ENCODE results near the gene KRTCAP2.

DNA sequence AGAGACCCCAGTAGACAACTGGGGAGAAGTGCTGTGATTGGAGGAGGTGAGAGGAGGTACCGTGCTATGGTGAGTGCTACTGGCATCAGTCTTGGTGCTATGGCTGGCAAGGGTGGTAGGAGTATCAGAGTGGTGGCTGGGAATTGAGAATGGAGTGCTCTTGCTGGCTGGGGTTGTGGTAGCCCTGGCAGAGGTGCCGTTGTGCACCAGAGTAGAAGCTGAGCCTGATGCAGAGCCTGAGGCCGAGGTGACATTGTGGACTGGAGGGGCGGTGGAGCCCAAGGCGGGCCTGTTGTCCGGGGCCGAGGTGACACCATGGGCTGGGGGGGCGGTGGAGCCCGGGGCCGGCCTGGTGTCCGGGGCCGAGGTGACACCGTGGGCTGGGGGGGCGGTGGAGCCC is 15.2 kb upstream of the KRTCAP2 start:
- no peak for TF ChIP-seq EZH2 (IDR thresholded peaks at IDR 0.05; ENCODE audit: low read length)
- TF ChIP-seq, protein P1, sequence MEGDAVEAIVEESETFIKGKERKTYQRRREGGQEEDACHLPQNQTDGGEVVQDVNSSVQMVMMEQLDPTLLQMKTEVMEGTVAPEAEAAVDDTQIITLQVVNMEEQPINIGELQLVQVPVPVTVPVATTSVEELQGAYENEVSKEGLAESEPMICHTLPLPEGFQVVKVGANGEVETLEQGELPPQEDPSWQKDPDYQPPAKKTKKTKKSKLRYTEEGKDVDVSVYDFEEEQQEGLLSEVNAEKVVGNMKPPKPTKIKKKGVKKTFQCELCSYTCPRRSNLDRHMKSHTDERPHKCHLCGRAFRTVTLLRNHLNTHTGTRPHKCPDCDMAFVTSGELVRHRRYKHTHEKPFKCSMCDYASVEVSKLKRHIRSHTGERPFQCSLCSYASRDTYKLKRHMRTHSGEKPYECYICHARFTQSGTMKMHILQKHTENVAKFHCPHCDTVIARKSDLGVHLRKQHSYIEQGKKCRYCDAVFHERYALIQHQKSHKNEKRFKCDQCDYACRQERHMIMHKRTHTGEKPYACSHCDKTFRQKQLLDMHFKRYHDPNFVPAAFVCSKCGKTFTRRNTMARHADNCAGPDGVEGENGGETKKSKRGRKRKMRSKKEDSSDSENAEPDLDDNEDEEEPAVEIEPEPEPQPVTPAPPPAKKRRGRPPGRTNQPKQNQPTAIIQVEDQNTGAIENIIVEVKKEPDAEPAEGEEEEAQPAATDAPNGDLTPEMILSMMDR (optimal IDR thresholded peaks at IDR 0.05 in 1 of 3, IDR thresholded peaks at IDR 0.05 in 1 of 3, conservative IDR thresholded peaks at IDR 0.05 in 1 of 3; ENCODE audit: extremely low read depth in 1 of 3, insufficient read depth in 2 of 3, low read length in 3 of 3) = no peak

All from keratinocyte (primary cell).